NCI-H1694 treated with DMSO at 0.1 percent for 48 hours (cell line): Measurements from ENCODE around the gene SLC7A5.
"Not testable (repeated sequence)": the region's sequence is repeated elsewhere in the genome, so short reads cannot be mapped to it uniquely, and the experiment has no call there.

Source experiments
- DNase-seq: peaks from one replicate; lab custom pipeline; 2025; lab: John Stamatoyannopoulos, UW

SLC7A5 gene

GRCh38 chr16:87834005-87834667 lies 35.2 kb downstream of the SLC7A5 start:
- DNase-seq: no peak

GRCh38 chr16:87833548-87833947 lies 35.8 kb downstream of the SLC7A5 start:
- DNase-seq: no peak

- no peak for DNase-seq
These were observed 36.4 kb downstream of the SLC7A5 start for GRCh38 chr16:87832741-87833502.

GRCh38 chr16:87832137-87832527 lies 37.2 kb downstream of the SLC7A5 start:
- no peak for DNase-seq

- DNase-seq: no peak
These were observed 37.7 kb downstream of the SLC7A5 start for GRCh38 chr16:87831421-87832136.

- no peak for DNase-seq
These were observed 38.5 kb downstream of the SLC7A5 start for GRCh38 chr16:87830673-87831420.

GRCh38 chr16:87829988-87830672 lies 39.2 kb downstream of the SLC7A5 start:
- no peak for DNase-seq

GRCh38 chr16:87829622-87829980 lies 39.7 kb downstream of the SLC7A5 start:
- no peak for DNase-seq

GRCh38 chr16:87828907-87829621 lies 40.2 kb downstream of the SLC7A5 start:
- no peak for DNase-seq

- DNase-seq: no peak
These were observed 41.0 kb downstream of the SLC7A5 start for GRCh38 chr16:87828071-87828906.

- DNase-seq: not testable (repeated sequence)
These were observed 41.8 kb downstream of the SLC7A5 start for GRCh38 chr16:87827588-87827915.

GRCh38 chr16:87826798-87827587 lies 42.3 kb downstream of the SLC7A5 start:
- no peak for DNase-seq

GRCh38 chr16:87826407-87826797 lies 42.9 kb downstream of the SLC7A5 start:
- not testable (repeated sequence) for DNase-seq

GRCh38 chr16:87825842-87826120 lies 43.5 kb downstream of the SLC7A5 start:
- not testable (repeated sequence) for DNase-seq

GRCh38 chr16:87824991-87825841 lies 44.1 kb downstream of the SLC7A5 start:
- DNase-seq: no peak

GRCh38 chr16:87824016-87824990 lies 45.0 kb downstream of the SLC7A5 start:
- DNase-seq: no peak

GRCh38 chr16:87823181-87823929 lies 46.0 kb downstream of the SLC7A5 start:
- DNase-seq: no peak
